SK-N-SH treated with all-trans-retinoic acid at 6 μM for 48 hours (cell line): ENCODE measurements around the gene OSBP.

ENCODE experiments used
- ATAC-seq: fragments of 200-7000 bp; cut with Tn5 transposase; 3 replicates; pipeline ENCODE4 v1.9.1; 2020; ENCODE audit warnings: mild to moderate bottlenecking, moderate library complexity
- ARNTL ChIP-seq: fragments of 450-650 bp; formaldehyde crosslinking; IDR thresholded peaks from 2 replicates; pipeline ENCODE4 v1.5.0; 2020; ENCODE audit warnings: low read depth, mild to moderate bottlenecking, moderate library complexity, borderline replicate concordance
- BACH2 ChIP-seq: fragments of 250-450 bp; sonication (Bioruptor Pico); IDR thresholded peaks from 2 replicates; pipeline ENCODE4 v1.9.0; 2021; ENCODE audit warnings: mild to moderate bottlenecking, borderline replicate concordance
- CSDC2 ChIP-seq: fragments of 250-450 bp; sonication (Bioruptor Pico); IDR thresholded peaks from 2 replicates; pipeline ENCODE4 v1.5.0; 2020; ENCODE audit warnings: mild to moderate bottlenecking, moderate library complexity
- ESRRG ChIP-seq: fragments of 250-450 bp; sonication (Bioruptor Pico); IDR thresholded peaks from 2 replicates; pipeline ENCODE4 v1.6.1; 2021; ENCODE audit warnings: mild to moderate bottlenecking
- GLIS3 ChIP-seq: fragments of 250-450 bp; sonication (Bioruptor Pico); IDR thresholded peaks from 2 replicates; pipeline ENCODE4 v1.5.0; 2020; ENCODE audit warnings: mild to moderate bottlenecking, moderate library complexity
- ISL1 ChIP-seq: fragments of 250-450 bp; sonication (Bioruptor Pico); IDR thresholded peaks from 2 replicates; pipeline ENCODE4 v2.1.2; 2022; ENCODE audit warnings: mild to moderate bottlenecking, moderate library complexity
- OSR1 ChIP-seq: fragments of 250-450 bp; sonication (Bioruptor Pico); IDR thresholded peaks from 2 replicates; pipeline ENCODE4 v1.8.0; 2022; ENCODE audit warnings: moderate library complexity, mild to moderate bottlenecking, inconsistent platforms
- PPARA ChIP-seq: fragments of 250-450 bp; sonication (Bioruptor Pico); IDR thresholded peaks from 2 replicates; pipeline ENCODE4 v1.5.0; 2020; ENCODE audit warnings: mild to moderate bottlenecking, borderline replicate concordance
- RARB ChIP-seq: fragments of 250-450 bp; sonication (Bioruptor Pico); IDR thresholded peaks from 2 replicates; pipeline ENCODE4 v1.8.0; 2021; ENCODE audit warnings: mild to moderate bottlenecking, moderate library complexity
- SNAI2 ChIP-seq: fragments of 250-450 bp; sonication (Bioruptor Pico); IDR thresholded peaks from 2 replicates; pipeline ENCODE4 v1.5.0; 2020; ENCODE audit warnings: mild to moderate bottlenecking, moderate library complexity
- TCF4 ChIP-seq: fragments of 250-450 bp; sonication (Bioruptor Pico); IDR thresholded peaks from 2 replicates; pipeline ENCODE4 v1.8.0; 2021; ENCODE audit warnings: mild to moderate bottlenecking, moderate library complexity, borderline replicate concordance
- TOX ChIP-seq: fragments of 250-450 bp; sonication (Bioruptor Pico); IDR thresholded peaks from 2 replicates; pipeline ENCODE4 v1.8.0; 2021; ENCODE audit warnings: mild to moderate bottlenecking, moderate library complexity, borderline replicate concordance
- ZC3H10 ChIP-seq: fragments of 250-450 bp; sonication (Bioruptor Pico); IDR thresholded peaks from 2 replicates; pipeline ENCODE4 v1.5.1; 2021; ENCODE audit warnings: mild to moderate bottlenecking, moderate library complexity
- ZFP3 ChIP-seq: fragments of 250-450 bp; sonication (Bioruptor Pico); IDR thresholded peaks from 2 replicates; pipeline ENCODE4 v1.5.0; 2020; ENCODE audit warnings: mild to moderate bottlenecking, moderate library complexity
- ZFP30 ChIP-seq: fragments of 450-650 bp; formaldehyde crosslinking; IDR thresholded peaks from 2 replicates; pipeline ENCODE4 v1.5.0; 2022; ENCODE audit warnings: mild to moderate bottlenecking, moderate library complexity
- ZNF565 ChIP-seq: fragments of 450-650 bp; formaldehyde crosslinking; conservative IDR thresholded peaks from 2 replicates; pipeline ENCODE4 v1.5.0; 2020; ENCODE audit warnings: low read depth, mild to moderate bottlenecking, moderate library complexity
- ZNF70 ChIP-seq: fragments of 450-650 bp; formaldehyde crosslinking; IDR thresholded peaks from 2 replicates; pipeline ENCODE4 v1.5.0; 2020; ENCODE audit warnings: mild to moderate bottlenecking, moderate library complexity
- ZNF8 ChIP-seq: fragments of 450-650 bp; formaldehyde crosslinking; IDR thresholded peaks from 2 replicates; pipeline ENCODE4 v1.5.0; 2020; ENCODE audit warnings: mild to moderate bottlenecking, moderate library complexity
- TF ChIP-seq, protein P1 (sequence below): fragments of 250-450 bp; sonication (Bioruptor Pico); IDR thresholded peaks from 2 replicates; pipeline ENCODE4 v1.5.1; 2020; ENCODE audit warnings: low read depth, mild to moderate bottlenecking, moderate library complexity
- TF ChIP-seq, protein P2 (sequence below): fragments of 250-450 bp; sonication (Bioruptor Pico); IDR thresholded peaks from 2 replicates; pipeline ENCODE4 v1.5.1; 2021; ENCODE audit warnings: mild to moderate bottlenecking, moderate library complexity
- TF ChIP-seq, protein P3 (sequence below): fragments of 250-450 bp; sonication (Bioruptor Pico); IDR thresholded peaks from 2 replicates; pipeline ENCODE4 v1.8.0; 2020; ENCODE audit warnings: mild to moderate bottlenecking, moderate library complexity, borderline replicate concordance
- TF ChIP-seq, protein P4 (sequence below): fragments of 250-450 bp; sonication (Bioruptor Pico); IDR thresholded peaks from 2 replicates; pipeline ENCODE4 v1.5.0; 2020; ENCODE audit warnings: mild to moderate bottlenecking, moderate library complexity

Gene OSBP

DNA sequence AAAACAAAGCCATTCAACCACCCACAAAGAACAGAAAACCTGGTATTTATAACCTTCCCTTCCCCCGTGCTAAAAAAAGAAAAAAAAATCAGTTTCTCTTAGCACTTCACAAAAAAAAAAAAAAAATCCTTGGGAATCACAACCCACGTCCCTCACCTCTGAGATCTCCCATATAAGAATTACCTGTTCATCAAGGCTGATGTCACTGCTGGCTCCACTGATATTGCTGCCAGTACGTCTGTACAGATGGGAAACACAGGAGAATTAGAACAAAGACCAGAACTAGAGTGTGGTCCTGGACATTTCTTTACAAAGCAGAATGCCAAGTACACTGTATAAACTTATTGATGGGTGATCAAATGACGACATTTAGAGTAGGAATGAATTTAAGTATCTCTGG lies 14.9 kb downstream of the OSBP start:
- no peak for ATAC-seq
- TF ChIP-seq ARNTL (CRISPR knock-in tag): no peak
- TF ChIP-seq, protein P1, sequence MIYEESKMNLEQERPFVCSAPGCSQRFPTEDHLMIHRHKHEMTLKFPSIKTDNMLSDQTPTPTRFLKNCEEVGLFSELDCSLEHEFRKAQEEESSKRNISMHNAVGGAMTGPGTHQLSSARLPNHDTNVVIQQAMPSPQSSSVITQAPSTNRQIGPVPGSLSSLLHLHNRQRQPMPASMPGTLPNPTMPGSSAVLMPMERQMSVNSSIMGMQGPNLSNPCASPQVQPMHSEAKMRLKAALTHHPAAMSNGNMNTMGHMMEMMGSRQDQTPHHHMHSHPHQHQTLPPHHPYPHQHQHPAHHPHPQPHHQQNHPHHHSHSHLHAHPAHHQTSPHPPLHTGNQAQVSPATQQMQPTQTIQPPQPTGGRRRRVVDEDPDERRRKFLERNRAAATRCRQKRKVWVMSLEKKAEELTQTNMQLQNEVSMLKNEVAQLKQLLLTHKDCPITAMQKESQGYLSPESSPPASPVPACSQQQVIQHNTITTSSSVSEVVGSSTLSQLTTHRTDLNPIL: no peak
- TF ChIP-seq, protein P2, sequence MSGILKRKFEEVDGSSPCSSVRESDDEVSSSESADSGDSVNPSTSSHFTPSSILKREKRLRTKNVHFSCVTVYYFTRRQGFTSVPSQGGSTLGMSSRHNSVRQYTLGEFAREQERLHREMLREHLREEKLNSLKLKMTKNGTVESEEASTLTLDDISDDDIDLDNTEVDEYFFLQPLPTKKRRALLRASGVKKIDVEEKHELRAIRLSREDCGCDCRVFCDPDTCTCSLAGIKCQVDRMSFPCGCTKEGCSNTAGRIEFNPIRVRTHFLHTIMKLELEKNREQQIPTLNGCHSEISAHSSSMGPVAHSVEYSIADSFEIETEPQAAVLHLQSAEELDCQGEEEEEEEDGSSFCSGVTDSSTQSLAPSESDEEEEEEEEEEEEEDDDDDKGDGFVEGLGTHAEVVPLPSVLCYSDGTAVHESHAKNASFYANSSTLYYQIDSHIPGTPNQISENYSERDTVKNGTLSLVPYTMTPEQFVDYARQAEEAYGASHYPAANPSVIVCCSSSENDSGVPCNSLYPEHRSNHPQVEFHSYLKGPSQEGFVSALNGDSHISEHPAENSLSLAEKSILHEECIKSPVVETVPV: no peak
- no peak for TF ChIP-seq ZC3H10
- no peak for TF ChIP-seq CSDC2 (CRISPR knock-in tag)
- TF ChIP-seq ZNF70: no peak
- no peak for TF ChIP-seq ZFP30 (CRISPR knock-in tag)
- TF ChIP-seq ZNF565 (CRISPR knock-in tag): no peak
- TF ChIP-seq PPARA (CRISPR knock-in tag): no peak
- no peak for TF ChIP-seq TOX (CRISPR knock-in tag)
- no peak for TF ChIP-seq ISL1 (CRISPR knock-in tag)
- TF ChIP-seq GLIS3 (CRISPR knock-in tag): no peak
- TF ChIP-seq, protein P3, sequence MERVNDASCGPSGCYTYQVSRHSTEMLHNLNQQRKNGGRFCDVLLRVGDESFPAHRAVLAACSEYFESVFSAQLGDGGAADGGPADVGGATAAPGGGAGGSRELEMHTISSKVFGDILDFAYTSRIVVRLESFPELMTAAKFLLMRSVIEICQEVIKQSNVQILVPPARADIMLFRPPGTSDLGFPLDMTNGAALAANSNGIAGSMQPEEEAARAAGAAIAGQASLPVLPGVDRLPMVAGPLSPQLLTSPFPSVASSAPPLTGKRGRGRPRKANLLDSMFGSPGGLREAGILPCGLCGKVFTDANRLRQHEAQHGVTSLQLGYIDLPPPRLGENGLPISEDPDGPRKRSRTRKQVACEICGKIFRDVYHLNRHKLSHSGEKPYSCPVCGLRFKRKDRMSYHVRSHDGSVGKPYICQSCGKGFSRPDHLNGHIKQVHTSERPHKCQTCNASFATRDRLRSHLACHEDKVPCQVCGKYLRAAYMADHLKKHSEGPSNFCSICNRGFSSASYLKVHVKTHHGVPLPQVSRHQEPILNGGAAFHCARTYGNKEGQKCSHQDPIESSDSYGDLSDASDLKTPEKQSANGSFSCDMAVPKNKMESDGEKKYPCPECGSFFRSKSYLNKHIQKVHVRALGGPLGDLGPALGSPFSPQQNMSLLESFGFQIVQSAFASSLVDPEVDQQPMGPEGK (CRISPR knock-in tag): no peak
- no peak for TF ChIP-seq ESRRG (CRISPR knock-in tag)
- no peak for TF ChIP-seq ZNF8
- TF ChIP-seq, protein P4, sequence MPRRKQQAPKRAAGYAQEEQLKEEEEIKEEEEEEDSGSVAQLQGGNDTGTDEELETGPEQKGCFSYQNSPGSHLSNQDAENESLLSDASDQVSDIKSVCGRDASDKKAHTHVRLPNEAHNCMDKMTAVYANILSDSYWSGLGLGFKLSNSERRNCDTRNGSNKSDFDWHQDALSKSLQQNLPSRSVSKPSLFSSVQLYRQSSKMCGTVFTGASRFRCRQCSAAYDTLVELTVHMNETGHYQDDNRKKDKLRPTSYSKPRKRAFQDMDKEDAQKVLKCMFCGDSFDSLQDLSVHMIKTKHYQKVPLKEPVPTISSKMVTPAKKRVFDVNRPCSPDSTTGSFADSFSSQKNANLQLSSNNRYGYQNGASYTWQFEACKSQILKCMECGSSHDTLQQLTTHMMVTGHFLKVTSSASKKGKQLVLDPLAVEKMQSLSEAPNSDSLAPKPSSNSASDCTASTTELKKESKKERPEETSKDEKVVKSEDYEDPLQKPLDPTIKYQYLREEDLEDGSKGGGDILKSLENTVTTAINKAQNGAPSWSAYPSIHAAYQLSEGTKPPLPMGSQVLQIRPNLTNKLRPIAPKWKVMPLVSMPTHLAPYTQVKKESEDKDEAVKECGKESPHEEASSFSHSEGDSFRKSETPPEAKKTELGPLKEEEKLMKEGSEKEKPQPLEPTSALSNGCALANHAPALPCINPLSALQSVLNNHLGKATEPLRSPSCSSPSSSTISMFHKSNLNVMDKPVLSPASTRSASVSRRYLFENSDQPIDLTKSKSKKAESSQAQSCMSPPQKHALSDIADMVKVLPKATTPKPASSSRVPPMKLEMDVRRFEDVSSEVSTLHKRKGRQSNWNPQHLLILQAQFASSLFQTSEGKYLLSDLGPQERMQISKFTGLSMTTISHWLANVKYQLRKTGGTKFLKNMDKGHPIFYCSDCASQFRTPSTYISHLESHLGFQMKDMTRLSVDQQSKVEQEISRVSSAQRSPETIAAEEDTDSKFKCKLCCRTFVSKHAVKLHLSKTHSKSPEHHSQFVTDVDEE (CRISPR knock-in tag): no peak
- TF ChIP-seq TCF4 (CRISPR knock-in tag): no peak
- no peak for TF ChIP-seq OSR1 (CRISPR knock-in tag)
- TF ChIP-seq BACH2 (CRISPR knock-in tag): no peak

DNA sequence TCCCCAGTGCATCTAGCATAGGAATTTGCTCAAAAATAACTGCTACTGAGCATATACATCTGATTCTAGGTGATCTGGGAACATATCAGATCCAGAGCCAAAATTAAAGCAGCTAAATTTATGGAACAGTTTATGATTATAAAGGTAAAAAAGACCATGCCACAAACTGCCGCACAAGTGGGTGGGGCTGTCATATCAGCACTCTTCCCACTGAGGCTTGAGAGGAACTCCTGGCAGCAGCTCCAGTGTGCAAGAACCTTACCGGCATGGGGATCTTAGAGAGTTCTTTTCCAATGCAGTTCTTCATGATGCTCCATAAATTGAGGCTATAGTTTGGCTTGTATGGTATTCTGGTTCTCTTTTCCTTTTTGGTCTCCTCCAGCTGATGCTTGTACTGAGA lies 15.3 kb downstream of the OSBP start:
- ATAC-seq: no peak
- no peak for TF ChIP-seq ZFP3 (CRISPR knock-in tag)
- TF ChIP-seq ZNF565 (CRISPR knock-in tag): no peak
- no peak for TF ChIP-seq TOX (CRISPR knock-in tag)
- TF ChIP-seq PPARA (CRISPR knock-in tag): no peak
- TF ChIP-seq BACH2 (CRISPR knock-in tag): no peak
- no peak for TF ChIP-seq TCF4 (CRISPR knock-in tag)
- TF ChIP-seq, protein P2: no peak
- TF ChIP-seq, protein P3 (CRISPR knock-in tag): no peak
- TF ChIP-seq CSDC2 (CRISPR knock-in tag): no peak
- TF ChIP-seq RARB: no peak
- no peak for TF ChIP-seq SNAI2 (CRISPR knock-in tag)
- TF ChIP-seq ARNTL (CRISPR knock-in tag): no peak
- no peak for TF ChIP-seq ZFP30 (CRISPR knock-in tag)
- no peak for TF ChIP-seq ESRRG (CRISPR knock-in tag)
- TF ChIP-seq, all 23 proteins: peak for 0
